ENCODE results near the gene LACTB. TPM values are rescaled to one million over a fixed set of nuclear protein-coding genes. Genes with fewer than 3 reads are reported as not detected.

Gene LACTB
- total and polyA plus RNA-seq, 12 donors, result 11.6 to 32.2 (median 24.3) TPM

- TF ChIP-seq CTCF (IDR thresholded peaks at IDR 0.05), result no peak
- Histone ChIP-seq H3K36me3 (no peaks in the 10 kb centered on the region), H3K4me1 (peaks cover 0 to 5% (median 0%) of the 10 kb centered on the region in 9 donors), H3K9me3 (no peaks in the 10 kb centered on the region), H3K27me3 (no peaks in the 10 kb centered on the region), H3K4me3 (no peak overlapping the region), H3K27ac (no peak overlapping the region)
- DNase-seq, result no peak
- ATAC-seq, result no peak
- intact Hi-C loops (cut with DNase I), result loop anchor here in 1 of 10 donors (10.0 kb wide), 1 partner anchor 93 kb away; the partner anchor contains the start of gene APH1B
- 87 to 94% methylated on average over 2 of the region's 2 CpGs for WGBS, 2 donors
Measured at GRCh38 chr15:63181648-63182047, 60.0 kb downstream of the LACTB start.

GRCh38 chr15:63185206-63185605 is 63.5 kb downstream of the LACTB start:
- H3K27me3 ChIP-seq, result no peaks in the 10 kb centered on the region
- no peaks in the 10 kb centered on the region for H3K36me3 ChIP-seq
- TF ChIP-seq CTCF (IDR thresholded peaks at IDR 0.05), result no peak
- no peak for ATAC-seq
- no peak overlapping the region for H3K27ac ChIP-seq
- peaks cover 0 to 12% (median 7%) of the 10 kb centered on the region in 9 donors for H3K4me1 ChIP-seq
- no peak overlapping the region for H3K4me3 ChIP-seq
- DNase-seq, result no peak
- WGBS, 2 donors, result 38 to 43% methylated on average over 2 of the region's 2 CpGs
- intact Hi-C loops (cut with DNase I), result loop anchor here in 2 of 10 donors (5.0 to 10.0 kb wide), 2 partner anchors 90 to 92 kb away; partner anchors contain the start of gene APH1B (in 2 of the 2)
- no peaks in the 10 kb centered on the region for H3K9me3 ChIP-seq

- no peak for TF ChIP-seq CTCF (IDR thresholded peaks at IDR 0.05)
- Histone ChIP-seq H3K36me3 (no peaks in the 10 kb centered on the region), H3K27ac (no peak overlapping the region), H3K27me3 (no peaks in the 10 kb centered on the region), H3K9me3 (no peaks in the 10 kb centered on the region), H3K4me3 (no peak overlapping the region), H3K4me1 (peaks cover 0 to 20% (median 13%) of the 10 kb centered on the region in 9 donors)
- DNase-seq, result no peak
- intact Hi-C loops (cut with DNase I), result loop anchor here in 2 of 10 donors (5.0 to 10.0 kb wide), 2 partner anchors 89 to 91 kb away; partner anchors contain the start of gene APH1B (in 2 of the 2)
- WGBS, 2 donors, result 33 to 61% methylated on average over 2 of the region's 2 CpGs
- ATAC-seq, result no peak
Measured at GRCh38 chr15:63186065-63186464, 64.4 kb downstream of the LACTB start.

GRCh38 chr15:63187589-63188226 is 66.0 kb downstream of the LACTB start:
- H3K36me3 ChIP-seq, result no peaks in the 10 kb centered on the region
- H3K4me1 ChIP-seq, result peaks cover 0 to 37% (median 19%) of the 10 kb centered on the region in 9 donors
- H3K27me3 ChIP-seq, result no peaks in the 10 kb centered on the region
- ATAC-seq (no peak), DNase-seq (no peak)
- intact Hi-C loops (cut with DNase I), result loop anchor here in 4 of 10 donors (2.0 to 10.0 kb wide), 4 partner anchors 29 to 90 kb away; partner anchors contain the start of genes APH1B (in 2 of the 4) and RPS27L (in 1 of the 4)
- H3K27ac ChIP-seq, result no peak overlapping the region
- no peak overlapping the region for H3K4me3 ChIP-seq
- H3K9me3 ChIP-seq, result no peaks in the 10 kb centered on the region
- no peak for TF ChIP-seq CTCF (IDR thresholded peaks at IDR 0.05)
- 84 to 86% methylated on average over 5 of the region's 5 CpGs for WGBS, 2 donors
